ENCODE results near the gene ETV6.

The ETV6 gene

DNA sequence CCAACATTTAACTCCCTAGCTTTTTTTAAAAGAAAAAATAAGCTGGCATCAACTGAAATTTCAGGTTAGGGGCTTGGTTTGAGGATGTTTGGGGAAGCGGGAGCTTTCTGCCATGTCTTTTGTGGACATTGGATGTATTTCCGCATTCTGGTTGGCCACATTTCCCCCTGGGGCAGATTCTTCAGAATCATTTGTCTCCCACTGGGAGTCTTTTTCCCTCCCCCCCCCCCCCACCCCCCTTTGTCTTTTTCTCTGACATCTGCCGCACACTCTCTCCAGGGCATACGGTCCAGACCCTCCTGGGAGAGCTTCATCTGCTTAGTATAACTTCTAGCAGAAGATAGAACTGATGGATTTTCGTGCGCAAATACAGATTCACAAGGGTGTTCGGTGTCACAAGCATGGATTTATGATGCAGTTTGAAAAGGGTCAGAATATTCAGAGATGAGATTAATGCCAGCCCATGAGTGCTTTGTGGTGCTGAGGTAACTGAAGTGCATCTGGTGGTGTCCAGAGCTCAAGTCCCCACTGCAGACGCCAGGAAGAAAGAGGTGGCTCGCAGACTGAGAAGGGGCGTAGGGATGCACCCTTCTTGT lies 40.2 kb downstream of the ETV6 start:
- DNase-seq (ENCODE audit: low read depth in 2 of 3, low spot score in 1 of 3) = no peak

DNA sequence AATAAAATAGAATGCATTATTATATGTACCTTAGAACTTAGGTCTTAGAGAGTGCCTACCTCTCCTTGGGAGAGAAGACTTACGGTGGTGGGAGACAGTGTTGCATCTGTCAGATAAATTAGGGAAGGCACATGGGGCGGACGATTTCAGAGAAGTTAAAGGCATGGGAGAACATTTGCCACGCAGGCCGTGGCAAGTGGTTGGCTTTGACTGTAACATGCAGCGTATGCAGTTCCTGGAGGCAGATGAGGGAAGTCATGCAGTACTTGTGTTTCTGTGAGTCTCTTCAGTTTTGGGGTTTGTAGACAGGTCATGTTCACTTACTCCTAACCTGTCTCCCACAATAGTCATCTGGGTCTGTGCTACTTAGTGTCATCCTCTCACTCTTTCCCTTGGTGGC lies 43.6 kb downstream of the ETV6 start:
- no peak for DNase-seq (ENCODE audit: low read depth in 2 of 3, low spot score in 1 of 3)

DNA sequence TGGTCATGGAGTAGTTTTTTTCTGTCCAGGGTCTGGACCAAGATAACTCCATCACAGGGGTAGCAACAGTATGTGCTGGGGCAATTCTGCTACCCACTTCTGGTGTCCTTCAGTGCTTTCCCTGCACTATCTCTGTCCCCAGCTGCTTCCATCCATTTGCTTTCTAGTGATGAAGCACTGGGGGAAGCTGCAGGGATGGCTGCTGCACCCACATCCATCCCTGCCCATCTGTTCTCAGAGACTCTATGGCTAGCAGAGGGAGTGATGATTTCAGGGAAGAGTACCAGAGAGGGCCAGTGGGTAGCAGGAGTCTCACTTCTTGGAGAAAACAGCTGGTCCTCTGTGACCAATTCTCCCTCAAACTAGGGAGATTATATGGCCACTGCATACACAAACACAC lies 44.1 kb downstream of the ETV6 start:
- DNase-seq (ENCODE audit: low read depth in 2 of 3, low spot score in 1 of 3) = no peak

DNA sequence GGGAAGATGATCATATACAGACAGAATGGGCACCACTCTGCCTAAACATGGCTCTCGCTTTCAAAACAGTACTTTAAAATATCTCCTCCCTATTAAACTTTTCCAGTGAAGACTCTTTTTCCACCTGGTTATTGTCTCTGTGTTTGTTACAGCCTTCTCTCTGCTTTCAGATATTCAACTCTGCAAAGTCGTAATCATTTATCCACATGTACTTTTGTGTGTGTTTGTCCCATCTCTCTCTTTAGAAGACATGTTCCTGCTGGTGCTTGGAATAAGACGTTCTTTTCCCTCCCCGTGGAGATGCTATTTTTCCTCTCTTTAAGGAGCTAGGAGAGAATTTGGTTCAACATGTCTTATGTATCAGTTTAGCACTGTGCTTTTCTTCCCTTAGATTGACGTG lies 45.1 kb downstream of the ETV6 start:
- DNase-seq (ENCODE audit: low read depth in 2 of 3, low spot score in 1 of 3) = no peak

DNA sequence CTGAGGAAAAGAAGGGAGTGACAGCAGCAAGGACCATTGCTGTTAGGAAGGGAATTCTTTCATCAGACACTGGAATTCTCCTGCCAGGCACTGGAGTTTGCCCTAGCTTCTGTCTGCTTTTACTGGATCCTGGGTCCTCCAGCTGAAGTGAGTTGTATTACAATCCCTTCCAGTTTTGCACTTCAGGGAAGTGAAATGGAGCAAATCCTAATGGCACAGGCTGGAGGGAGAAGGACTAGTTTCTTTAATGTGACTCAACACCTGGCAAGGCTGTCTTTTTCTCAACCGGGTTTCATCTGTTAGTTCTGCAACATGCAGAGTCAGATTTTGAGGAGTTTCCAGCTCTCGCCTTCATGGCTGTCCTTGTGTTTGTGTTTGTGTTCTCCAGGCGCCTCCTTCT lies 45.8 kb downstream of the ETV6 start:
- no peak for DNase-seq (ENCODE audit: low read depth in 2 of 3, low spot score in 1 of 3)

DNA sequence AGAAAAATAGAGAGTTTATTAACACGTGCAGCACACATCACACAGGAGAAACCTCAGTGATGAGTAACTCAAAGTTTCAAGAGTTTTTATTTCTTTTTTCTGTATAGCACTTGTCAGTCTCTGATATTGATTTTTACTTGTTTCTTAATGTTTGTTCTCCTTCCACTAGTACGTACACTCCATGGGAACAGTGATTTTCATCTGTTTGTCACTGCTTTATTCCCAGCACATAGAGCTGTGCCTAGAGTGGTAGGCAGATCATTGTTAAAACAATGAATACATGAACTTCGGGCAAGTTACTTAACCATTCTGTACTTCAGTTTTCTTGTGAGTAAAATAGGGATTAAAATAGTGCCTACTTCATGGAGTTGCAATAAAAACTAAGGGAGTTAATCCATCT lies 46.6 kb downstream of the ETV6 start:
- DNase-seq (ENCODE audit: low read depth in 2 of 3, low spot score in 1 of 3) = no peak

DNA sequence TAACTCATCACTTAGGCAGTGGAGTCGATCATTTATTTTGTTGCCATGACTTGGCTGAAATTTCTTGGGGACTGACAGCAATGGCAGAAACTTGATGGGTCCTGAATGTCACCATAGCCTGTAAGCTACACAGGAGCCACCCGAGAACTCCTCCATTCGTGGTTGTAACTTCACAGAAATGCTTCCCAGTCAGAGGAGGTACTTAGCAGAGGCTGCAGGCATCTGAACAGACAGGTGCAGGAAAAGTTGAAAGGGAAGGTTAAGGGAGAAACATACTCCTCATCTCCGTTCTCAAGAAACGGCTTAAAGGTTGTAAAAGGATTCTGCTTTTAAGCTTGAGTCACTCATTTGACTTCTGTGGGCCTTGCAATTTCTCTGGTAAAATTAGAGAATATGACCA lies 47.7 kb downstream of the ETV6 start:
- no peak for DNase-seq (ENCODE audit: low read depth in 2 of 3, low spot score in 1 of 3)

DNA sequence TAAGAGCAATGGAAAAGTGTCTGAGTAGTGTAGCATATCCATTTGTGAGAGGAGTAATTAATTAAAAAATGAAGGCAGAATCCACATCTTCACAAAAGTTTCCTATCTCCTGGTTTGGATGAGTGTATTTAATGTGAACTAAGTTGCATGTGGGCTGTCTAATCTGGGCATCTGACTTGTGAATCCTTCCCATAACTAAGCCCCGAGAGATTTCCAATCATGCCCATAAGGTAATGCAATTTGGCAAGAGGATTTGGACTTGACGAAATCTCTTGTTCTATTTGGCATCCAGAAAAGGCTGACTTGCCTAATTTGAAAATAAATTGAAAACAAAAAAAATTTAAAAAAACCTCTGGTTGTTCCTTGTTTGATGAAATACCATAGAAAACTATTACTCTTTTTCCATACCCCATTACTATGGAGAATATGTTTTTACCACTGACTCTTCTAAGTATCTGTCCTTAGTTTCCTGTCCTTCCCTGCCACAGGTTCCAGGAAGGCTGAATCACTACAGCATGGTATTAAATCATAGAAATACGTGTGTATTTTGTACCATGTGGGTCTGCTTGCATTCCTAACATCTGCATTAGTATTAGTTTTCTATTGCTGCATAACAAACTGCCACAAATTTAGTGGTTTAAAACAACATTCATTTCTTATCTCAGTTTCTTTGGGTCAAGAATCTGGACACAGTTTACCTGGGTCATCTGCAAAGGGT lies 48.4 kb downstream of the ETV6 start:
- no peak for DNase-seq (ENCODE audit: low read depth in 2 of 3, low spot score in 1 of 3)

DNA sequence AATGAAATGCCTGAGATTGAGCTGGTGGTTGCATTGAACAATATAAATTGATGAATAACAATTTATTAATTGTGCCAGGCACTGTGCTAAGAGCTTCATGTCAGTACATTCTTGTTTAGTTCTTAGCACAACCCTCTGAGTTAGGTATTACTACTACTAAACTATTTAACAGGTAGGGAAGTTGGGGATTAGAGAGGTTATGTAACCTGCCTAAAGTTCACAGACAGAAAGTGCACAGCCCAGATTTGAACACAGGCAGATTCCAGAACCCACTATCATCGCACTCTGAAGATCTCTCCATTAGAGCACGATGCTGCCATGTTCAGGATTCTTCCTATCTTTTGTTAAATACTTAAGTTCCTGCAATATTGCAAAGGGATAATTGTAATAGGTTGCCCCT lies 49.3 kb downstream of the ETV6 start:
- DNase-seq (ENCODE audit: low read depth in 2 of 3, low spot score in 1 of 3) = no peak

DNA sequence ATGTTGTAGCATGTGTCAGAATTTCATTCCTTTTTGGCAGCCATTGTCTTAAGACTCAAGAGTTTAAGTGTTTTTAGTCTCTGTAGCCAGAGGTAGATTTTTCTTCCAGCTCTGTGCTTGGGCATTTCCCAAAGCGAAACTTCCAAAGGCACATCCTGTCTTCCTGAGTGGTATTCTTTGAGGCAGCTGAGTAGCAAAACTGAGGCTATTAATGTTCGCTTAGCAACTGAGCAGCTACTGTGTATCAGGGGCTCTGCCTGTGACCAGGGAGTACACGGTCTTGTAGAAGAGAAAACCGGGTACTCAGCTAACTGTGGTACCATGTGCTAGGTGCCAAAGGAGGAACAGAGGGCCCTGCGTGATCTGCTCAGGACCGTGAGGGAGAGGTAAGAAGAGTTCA lies 52.0 kb downstream of the ETV6 start:
- no peak for DNase-seq (ENCODE audit: low read depth in 2 of 3, low spot score in 1 of 3)

DNA sequence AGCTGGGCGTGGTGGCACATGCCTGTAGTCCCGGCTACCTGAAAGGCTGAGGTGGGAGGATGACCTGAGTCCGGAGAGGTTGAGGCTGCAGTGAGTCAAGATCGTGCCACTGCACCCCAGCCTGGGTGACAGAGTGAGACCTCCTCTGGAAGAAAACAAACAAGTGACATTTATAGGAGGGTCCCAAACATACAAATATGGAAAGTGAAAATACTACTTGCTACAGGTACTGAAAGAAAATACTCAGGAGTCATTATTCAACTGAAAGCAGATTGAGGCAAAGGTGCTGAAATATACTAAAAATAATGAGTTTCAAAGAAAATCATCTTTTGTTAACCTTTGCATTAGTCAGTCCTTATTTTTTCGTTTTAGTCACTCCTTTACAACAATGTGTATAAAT lies 53.5 kb downstream of the ETV6 start:
- no peak for DNase-seq (ENCODE audit: low read depth in 2 of 3, low spot score in 1 of 3)

DNA sequence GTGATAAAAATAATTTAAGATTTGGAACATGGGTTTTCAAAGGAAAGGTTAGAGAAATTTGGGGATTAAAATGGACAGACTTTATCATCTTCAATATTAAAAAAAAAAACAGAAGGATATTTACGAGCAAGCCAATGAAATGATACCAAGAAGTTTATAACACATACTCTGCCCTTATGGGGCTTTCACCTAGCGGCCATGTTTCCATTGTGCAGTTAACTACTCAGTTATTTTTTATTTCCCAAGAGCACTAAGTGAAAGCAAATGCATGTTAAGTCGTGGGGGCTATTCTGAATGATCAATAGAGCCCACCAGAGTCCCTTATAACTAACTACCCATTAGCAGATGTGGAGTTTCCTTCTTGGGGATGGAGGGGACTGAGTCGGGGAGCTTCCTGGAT lies 53.9 kb downstream of the ETV6 start:
- DNase-seq (ENCODE audit: low read depth in 2 of 3, low spot score in 1 of 3) = no peak

DNA sequence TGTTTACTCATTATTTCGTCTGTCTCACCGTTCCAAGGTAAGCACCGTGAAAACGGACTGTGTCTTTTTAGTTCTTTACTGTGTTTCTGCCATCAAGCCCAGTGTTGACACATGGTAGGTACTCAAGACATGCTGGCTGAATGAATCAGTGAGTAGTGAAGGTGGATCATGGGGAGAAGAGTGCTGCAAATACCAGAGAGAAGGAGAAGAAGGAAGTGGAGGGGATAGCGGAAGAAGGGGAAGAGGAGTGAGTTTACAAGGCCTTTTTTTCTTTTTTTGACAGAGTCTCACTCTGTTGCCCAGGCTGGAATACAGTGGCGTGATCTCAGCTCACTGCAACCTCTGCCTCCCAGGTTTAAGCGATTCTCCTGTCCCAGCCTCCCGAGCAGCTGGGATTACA lies 54.6 kb downstream of the ETV6 start:
- no peak for DNase-seq (ENCODE audit: low read depth in 2 of 3, low spot score in 1 of 3)

DNA sequence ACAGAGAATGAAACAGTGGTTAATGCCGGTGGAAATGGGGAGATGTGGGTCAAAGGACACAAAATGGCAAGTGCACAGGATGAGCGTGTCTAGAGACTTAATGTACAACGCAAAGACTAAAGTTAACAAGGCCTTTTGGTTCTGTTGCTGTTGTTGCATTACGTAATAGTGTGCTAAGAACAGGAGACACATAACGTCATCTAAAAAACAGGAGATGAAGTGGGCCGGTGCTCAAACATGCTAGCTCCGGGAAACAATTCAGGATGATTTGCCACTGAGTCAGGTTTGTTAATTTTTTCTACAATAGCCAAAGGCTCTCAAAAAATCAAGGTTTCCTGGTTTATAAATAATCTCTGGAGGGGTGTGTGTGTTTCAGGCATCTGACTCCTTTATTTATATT lies 55.5 kb downstream of the ETV6 start:
- no peak for DNase-seq (ENCODE audit: low read depth in 2 of 3, low spot score in 1 of 3)

DNA sequence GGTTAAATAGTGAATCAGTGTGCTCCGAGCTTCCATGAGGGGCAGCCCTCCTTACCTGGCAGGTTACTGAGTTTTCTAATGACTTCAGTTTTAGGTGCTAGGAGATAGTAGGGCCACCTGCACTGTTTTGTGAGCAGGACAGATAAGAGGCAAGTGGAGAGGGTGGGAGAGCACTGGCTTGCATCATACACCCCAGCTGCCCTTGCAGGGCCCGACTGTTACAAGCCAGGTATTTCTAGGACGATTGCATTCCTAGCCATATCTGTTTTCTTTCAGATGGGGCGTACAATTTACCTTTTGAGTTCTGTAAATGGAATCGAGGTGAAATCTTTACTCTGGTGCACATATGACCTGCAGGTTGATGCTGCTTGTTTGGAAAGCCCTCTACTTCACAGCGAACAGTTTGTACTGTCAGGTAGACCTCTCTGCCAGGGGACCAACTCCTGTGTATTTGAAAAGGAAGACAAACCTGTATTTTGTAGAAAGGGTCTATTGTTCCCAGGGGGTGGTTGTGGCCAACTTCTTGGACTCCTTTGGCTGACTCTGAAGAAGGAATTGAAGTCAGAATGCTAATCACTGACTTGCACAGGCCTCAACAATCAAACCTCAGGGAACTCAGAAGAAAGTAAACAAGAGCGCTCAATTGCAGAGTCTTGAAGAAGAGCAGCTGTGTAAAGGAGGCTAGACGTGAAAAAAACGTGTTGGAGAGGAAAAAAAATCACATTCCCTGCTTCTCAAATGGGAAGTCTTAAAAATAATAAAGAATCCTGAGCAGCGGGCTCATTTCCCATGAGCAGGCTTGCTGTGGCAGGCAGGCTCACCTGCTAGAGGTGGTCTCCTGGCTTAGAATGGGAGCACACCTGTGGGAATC lies 57.3 kb downstream of the ETV6 start:
- DNase-seq (ENCODE audit: low read depth in 2 of 3, low spot score in 1 of 3) = no peak

DNA sequence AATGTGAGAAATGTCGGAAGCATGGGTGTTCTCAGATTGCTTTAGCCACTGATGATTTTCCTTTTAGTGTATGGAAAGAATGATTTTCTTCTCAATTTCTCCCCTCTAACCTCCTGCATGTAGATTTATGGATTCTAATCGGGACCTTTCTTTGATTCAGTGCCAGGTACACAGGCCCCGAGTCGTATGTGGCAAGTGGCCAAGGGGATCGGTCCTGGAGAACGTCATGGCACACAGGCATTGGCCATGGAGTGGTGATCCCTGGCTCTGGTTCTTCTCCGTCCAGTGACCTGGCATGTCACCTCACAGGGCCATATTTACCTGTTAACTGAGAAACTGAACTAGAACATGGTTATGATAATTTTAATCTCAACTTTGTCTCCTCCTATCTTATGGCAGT lies 58.1 kb downstream of the ETV6 start:
- DNase-seq (ENCODE audit: low read depth in 2 of 3, low spot score in 1 of 3) = no peak

DNA sequence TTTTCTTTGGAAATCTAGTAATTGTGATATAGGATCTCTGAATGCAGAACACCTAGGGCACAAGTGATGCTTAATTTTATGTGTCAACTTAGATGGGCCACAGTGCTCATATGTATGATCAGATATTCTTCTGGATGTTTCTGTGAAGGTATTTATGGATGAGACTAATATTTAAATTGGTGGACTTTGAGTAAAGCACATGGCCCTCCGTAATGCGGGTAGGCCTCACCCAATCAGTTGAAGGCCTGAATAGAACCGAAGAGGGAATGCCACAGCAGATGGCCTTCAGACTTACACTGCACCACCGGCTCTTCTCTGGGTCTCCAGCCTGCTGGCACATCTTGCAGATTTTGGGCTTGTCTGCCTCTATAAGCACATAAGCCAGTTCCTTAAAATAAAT lies 60.0 kb downstream of the ETV6 start:
- no peak for DNase-seq (ENCODE audit: low read depth in 2 of 3, low spot score in 1 of 3)

DNA sequence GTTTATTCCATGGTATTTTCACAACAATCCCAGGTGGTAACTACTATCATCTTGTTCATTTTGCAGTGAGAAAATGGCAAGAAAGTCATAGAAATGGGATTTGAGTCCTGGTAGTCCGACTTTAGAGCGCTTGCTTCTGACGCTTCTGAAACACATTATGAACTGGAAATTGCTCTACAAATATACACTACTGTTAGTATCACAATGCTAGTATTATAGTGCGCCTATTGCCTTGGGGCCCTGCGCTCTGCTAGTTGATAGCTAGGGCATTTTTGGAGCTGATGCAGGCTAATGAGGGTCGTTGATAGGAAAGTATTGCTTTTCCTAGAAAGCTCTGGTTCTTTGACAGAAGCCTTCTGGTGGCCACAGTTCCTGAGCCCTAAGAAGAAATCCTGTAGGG lies 61.0 kb downstream of the ETV6 start:
- no peak for DNase-seq (ENCODE audit: low read depth in 2 of 3, low spot score in 1 of 3)

DNA sequence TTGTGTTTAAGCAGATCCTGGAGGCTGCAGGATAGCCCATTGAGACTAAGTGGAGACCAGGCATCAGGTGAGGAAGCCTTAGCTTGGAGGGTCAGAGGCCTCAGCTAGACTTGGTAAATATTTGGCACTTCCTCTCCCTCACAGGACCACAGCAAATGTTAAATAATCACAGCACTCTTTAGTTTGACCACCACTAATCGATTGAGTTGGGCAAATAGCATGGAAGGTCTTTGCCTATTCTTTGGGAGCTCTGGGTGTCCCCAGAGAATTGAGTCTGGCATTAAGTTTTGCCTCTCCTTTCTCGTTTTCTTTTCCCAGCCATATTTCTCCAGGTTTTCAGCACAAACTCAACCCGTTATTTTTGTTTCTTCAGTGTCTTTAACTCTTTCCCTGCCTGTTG lies 61.4 kb downstream of the ETV6 start:
- DNase-seq (ENCODE audit: low read depth in 2 of 3, low spot score in 1 of 3) = no peak

DNA sequence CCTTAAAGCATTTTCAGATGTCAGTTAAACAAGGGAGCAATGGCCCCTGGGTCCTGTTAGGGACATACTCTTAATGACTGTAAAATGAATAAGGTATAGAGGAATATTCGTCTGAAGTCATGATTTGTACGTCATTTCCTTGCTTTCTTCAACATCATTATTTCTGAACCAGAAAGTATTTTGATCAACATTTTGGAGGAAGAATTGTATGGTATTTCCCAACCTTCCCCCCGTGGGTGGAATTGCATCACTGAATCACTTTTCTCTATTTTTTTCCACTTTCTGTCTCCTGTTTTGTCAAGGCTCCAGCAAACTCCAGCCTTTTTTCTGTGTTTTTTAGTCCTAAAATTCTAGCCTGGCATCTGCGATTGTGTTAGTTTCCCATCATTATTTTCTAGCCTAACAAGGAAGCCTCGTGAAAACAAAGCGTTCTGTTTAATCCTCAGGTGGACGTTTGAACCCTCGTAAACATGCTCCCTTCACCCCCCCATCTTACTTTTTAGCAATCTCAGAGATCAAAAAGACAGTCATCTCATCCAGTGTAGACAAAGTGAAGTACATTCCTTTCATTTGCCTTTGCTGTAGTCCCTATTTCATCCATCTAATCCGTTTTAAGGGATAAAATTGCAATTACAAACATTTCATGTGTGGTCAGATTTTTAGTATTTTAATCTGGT lies 62.3 kb downstream of the ETV6 start:
- DNase-seq (ENCODE audit: low read depth in 2 of 3, low spot score in 1 of 3) = no peak

DNA sequence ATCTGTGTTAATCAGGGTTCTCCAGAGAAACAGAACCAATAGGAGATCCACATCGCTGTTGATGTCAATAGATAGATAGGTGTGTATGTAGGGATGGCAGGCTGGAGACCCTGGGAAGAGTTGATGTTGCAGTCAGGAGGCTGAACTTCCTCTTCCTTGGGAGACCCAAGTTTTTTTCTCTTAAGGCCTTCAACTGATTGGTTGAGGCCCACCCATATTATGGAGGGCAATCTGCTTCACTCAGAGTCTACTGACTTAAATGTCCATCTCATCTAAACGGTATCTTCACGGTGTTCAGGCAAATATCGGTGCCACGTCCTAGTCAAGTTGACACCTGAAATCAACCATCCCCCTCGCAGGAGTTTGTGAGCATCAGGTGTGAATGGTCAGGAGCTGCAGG lies 63.0 kb downstream of the ETV6 start:
- DNase-seq (ENCODE audit: low read depth in 2 of 3, low spot score in 1 of 3) = no peak

DNA sequence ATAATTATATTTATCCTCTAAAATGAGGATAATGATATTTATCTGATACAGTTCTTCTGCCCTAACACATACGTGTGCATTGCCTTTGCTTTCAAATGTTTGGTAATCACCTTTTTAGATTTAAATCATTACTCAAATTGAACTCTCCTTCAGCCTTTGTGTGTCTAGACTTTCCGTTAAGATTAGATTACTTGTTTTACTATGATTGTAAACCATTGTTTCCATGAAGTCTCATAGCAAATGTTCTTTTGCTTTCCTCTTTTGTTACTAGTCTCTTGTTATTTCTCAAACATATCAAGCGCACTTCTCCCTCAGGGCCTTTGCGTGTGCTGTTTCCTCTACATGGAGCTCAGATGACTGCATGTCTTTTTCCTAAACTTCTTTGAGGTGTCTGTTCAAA lies 63.7 kb downstream of the ETV6 start:
- DNase-seq (ENCODE audit: low read depth in 2 of 3, low spot score in 1 of 3) = no peak
